SHP77 (cell line): Measurements from ENCODE around the gene TULP4.

ENCODE experiments used
- DNase-seq, 2 experiments: peaks; one replicate each; lab custom pipeline; 2025; lab: John Stamatoyannopoulos, UW

Gene TULP4

GRCh38 chr6:158312165-158312564 lies at the start of gene TULP4:
TULP4 (plus strand) TSS chr6:158312465; CDS start chr6:158314017, 1,552 bp downstream.
- no peak for DNase-seq

GRCh38 chr6:158262755-158263154 lies 49.5 kb upstream of the TULP4 start:
- no peak for DNase-seq

GRCh38 chr6:158264180-158264579 lies 48.1 kb upstream of the TULP4 start:
- no peak for DNase-seq

GRCh38 chr6:158266131-158266530 lies 46.1 kb upstream of the TULP4 start:
- no peak for DNase-seq

- DNase-seq: no peak
Observed at GRCh38 chr6:158268361-158269147, 43.7 kb upstream of the TULP4 start.

DNA sequence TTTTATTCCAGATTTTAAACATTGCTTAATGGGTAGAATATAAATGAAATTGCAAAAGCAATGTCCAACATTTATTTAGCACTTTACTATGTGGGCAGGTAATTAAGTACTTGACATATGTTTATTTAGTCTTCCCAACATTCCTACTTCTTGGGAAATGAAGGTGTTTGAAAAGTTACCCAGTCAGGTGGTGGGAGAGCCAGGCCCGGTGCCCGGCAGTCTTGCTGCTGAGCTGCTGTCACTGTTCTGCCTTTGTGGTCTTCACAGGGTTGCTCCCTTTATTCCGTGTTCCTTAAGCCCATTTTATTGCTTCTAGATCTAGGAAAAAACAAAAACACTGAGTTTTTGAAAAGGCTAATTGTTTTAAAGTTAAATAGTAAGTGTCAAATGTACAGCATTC lies 42.6 kb upstream of the TULP4 start:
- DNase-seq: no peak

- no peak for DNase-seq
Observed at GRCh38 chr6:158270389-158271127, 41.7 kb upstream of the TULP4 start.

DNA sequence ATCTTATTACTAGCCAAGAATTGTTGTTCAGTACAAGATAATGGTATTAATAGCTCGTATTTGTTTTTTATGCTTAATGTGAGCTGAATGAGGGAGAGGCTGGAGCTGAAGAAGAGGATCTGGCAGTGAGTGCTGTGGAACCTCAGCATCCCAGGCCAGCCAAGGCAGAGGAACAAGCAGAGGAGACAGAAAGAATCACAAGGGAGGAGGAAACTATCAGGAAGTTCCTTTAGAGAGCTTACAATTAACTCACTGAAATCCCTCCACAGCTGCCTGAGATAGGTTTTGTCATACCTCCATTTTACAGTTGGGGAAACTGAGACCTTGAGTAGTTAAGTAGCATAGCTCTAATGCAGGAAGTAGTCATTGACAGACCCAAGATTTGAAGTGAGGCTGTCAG lies 39.9 kb upstream of the TULP4 start:
- DNase-seq: no peak

DNA sequence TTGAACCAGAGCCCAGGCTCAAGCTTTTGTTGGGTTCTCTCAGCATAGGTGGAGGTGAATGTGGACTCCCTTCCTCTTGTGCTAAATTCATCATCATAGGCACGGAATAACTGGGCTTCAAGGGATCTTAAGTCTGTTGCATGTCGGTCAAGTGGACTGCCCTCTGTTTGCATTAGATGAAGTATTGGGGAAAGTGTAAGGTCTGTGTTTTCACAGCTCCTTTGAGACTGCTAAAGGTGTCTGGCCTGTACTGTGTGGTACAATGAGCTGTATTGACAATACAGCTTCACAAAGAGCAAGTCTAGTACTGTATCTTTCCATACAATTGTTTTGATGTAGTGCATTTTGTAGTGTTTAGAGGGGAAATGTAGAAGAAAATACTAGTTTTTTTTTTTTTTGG lies 34.3 kb upstream of the TULP4 start:
- no peak for DNase-seq

- DNase-seq: no peak
Observed at GRCh38 chr6:158279615-158280014, 32.6 kb upstream of the TULP4 start.

DNA sequence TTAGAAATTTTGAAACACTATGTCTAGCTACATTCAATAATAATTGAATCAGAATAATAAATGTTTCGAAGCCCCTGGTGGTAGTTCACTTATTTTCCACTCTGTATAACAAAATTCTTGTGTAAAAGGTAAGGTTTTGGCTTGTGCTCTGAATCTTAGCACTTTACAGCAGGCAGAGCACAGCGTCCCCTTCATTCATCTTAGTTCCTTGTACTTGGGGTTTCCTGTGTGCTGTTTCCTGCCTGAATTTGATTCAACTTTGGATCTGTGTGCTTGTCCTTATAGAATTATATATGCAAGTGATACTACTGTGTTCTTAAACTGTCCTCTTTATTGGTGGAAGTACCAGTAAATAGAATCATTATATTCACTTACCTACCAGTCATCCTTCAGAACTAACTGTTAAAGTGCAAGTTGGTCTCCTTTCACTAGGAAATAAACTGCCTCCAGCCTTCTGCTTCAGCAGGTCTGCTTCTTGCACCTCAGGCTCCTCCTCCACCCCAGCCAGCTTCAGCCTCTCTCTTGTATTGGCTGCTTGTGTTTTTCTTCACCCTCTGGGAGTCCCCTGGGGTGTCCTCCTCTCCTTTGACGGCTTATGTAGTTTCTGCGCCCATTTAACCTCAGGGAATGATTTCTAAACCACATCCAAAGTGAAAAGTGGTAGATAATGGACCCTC lies 28.8 kb upstream of the TULP4 start:
- no peak for DNase-seq

- DNase-seq: no peak
Observed at GRCh38 chr6:158284007-158284875, 28.0 kb upstream of the TULP4 start.

- no peak for DNase-seq
Observed at GRCh38 chr6:158284876-158285655, 27.2 kb upstream of the TULP4 start.

DNA sequence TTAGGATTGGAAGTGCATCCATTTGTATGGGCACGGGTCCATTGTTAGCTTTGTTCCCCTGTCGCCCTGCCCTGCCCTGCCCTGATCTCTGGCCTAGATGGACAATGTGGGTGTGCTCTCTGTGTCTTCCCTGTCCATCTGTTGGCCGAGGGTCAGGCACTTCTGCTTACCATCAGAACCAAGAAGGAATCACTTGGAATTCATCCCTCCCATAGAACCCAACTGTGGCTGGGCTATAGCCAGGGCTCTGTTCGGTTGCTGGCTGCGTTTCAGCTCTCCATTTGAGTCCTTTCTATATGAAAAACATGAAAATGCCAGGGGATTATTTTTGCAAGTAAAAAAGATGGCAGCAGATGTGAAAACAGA lies 26.6 kb upstream of the TULP4 start:
- no peak for DNase-seq

DNA sequence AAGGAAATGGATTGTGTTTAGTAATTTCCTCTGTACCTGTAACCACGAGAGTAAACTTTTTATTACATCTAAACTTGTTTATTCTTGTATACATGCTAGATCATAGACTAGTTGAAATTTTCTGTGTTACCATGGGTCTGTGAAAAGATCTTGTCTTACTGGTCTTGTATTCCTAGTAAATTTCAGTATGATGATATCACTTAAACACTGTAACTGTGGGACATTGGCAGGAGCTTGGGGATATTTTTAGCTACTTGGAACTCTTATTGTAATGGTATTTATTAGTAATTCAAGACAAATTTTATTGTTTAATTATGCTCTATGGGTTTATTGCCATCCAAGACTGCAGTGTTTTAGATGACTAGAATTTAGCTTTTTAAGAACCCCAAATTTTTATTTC lies 25.9 kb upstream of the TULP4 start:
- DNase-seq: no peak

DNA sequence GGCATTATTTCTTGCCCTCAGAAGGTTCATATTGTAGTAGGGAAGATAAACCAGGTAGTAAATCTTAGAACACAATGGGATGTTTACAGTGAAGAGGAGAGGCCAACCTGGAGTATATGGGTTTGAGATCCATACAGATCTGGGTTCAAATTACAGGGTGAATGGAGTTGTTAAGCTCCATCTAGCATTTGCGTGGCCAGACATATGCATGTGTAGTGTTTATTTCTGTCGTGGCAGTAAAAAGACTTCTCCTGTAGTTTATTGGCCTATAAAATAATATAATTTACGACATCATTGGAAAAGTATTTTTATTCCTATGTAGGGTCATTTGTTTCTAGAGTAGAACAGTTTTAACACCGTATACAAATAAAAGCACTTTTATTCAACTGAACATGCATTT lies 25.2 kb upstream of the TULP4 start:
- DNase-seq: no peak

DNA sequence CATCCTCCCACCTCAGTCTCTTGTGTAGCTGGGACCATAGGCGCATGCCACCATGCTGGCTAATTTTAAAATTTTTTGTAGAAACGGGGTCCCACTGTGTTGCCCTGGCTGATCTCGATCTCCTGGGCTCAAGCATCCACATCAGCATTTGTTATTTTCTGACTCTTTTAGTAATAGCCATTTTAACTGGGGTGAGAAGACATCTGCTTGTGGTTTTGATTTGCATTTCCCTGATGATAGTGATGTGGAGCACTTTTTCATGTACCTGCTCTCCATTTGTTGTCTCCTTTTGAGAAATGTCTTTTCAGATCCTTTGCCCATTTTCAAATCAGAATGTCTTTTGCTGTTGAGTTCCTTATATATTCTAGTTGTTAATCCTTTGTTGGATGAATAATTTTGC lies 22.2 kb upstream of the TULP4 start:
- DNase-seq: no peak

GRCh38 chr6:158290659-158291058 lies 21.6 kb upstream of the TULP4 start:
- DNase-seq: no peak

- no peak for DNase-seq
Observed at GRCh38 chr6:158292016-158292415, 20.2 kb upstream of the TULP4 start.

GRCh38 chr6:158293122-158293521 lies 19.1 kb upstream of the TULP4 start:
- no peak for DNase-seq
